ENCODE measurements around the gene MSL3B.

Gene MSL3B

GRCh38 chr2:233865838-233866237, 2.3 kb downstream of the MSL3B start:
- DNase-seq (ENCODE audit: low read depth) = no peak
- peak; percentile 26 for TF ChIP-seq CTCF (IDR thresholded peaks at IDR 0.05; ENCODE audit: insufficient read depth, low read depth, low read length)
- H3K4me3 ChIP-seq (ENCODE audit: low read depth, low read length) = no peak overlapping the region

GRCh38 chr2:233862261-233862768, 5.9 kb downstream of the MSL3B start:
- no peak for TF ChIP-seq CTCF (IDR thresholded peaks at IDR 0.05; ENCODE audit: insufficient read depth, low read depth, low read length)
- DNase-seq (ENCODE audit: low read depth) = no peak

GRCh38 chr2:233858331-233858730, 9.9 kb downstream of the MSL3B start:
- no peak overlapping the region for H3K4me3 ChIP-seq (ENCODE audit: low read depth, low read length)
- no peak for DNase-seq (ENCODE audit: low read depth)
- no peak for TF ChIP-seq CTCF (IDR thresholded peaks at IDR 0.05; ENCODE audit: insufficient read depth, low read depth, low read length)

More at GRCh38 chr2:233862261-233862768, 5.9 kb downstream of the MSL3B start:
- no peak overlapping the region for H3K4me3 ChIP-seq (ENCODE audit: low read depth, low read length)

- no peak for DNase-seq (ENCODE audit: low read depth)
- peak; percentile 68 for TF ChIP-seq CTCF (IDR thresholded peaks at IDR 0.05; ENCODE audit: insufficient read depth, low read depth, low read length)
- no peak overlapping the region for H3K4me3 ChIP-seq (ENCODE audit: low read depth, low read length)
Measured at GRCh38 chr2:233857511-233858141, 10.6 kb downstream of the MSL3B start.

GRCh38 chr2:233856184-233856583, 12.0 kb downstream of the MSL3B start:
- no peak overlapping the region for H3K4me3 ChIP-seq (ENCODE audit: low read depth, low read length)

GRCh38 chr2:233855345-233855744, 12.8 kb downstream of the MSL3B start:
- no peak overlapping the region for H3K4me3 ChIP-seq (ENCODE audit: low read depth, low read length)
- no peak for DNase-seq (ENCODE audit: low read depth)

More at GRCh38 chr2:233856184-233856583, 12.0 kb downstream of the MSL3B start:
- TF ChIP-seq CTCF (IDR thresholded peaks at IDR 0.05; ENCODE audit: insufficient read depth, low read depth, low read length) = no peak
- DNase-seq (ENCODE audit: low read depth) = no peak

More at GRCh38 chr2:233855345-233855744, 12.8 kb downstream of the MSL3B start:
- no peak for TF ChIP-seq CTCF (IDR thresholded peaks at IDR 0.05; ENCODE audit: insufficient read depth, low read depth, low read length)
